WTC11 (cell line): ENCODE data around the gene HTATSF1.

Source experiments
- ATF3 ChIP-seq: sonication (generic); formaldehyde crosslinking; conservative IDR thresholded peaks from 2 replicates; pipeline ENCODE4 v1.8.1; 2022; ENCODE audit warnings: mild to moderate bottlenecking, missing genetic modification reagents
- CTCF ChIP-seq: fragments of 200-600 bp; IDR thresholded peaks from 2 replicates; pipeline ENCODE4 v1.8.0; 2022; ENCODE audit warnings: antibody characterized with exemption
- ETV6 ChIP-seq: sonication (generic); formaldehyde crosslinking; IDR thresholded peaks from 2 replicates; pipeline ENCODE4 v1.8.1; 2022; ENCODE audit warnings: mild to moderate bottlenecking, missing genetic modification reagents

GRCh38 chrX:136457303-136457917 lies 40.0 kb upstream of the HTATSF1 start:
- TF ChIP-seq CTCF (no peak), ETV6 (no peak), ATF3 (CRISPR knock-in tag) (no peak)
